Osteoblast (primary cell): ENCODE measurements around the gene PHF14. TPM values are rescaled to one million over a fixed set of nuclear protein-coding genes. Genes with fewer than 3 reads are reported as not detected.

Source experiments
- DNase-seq: peaks from one replicate; pipeline ENCODE4 v3.0.0; 2011; ENCODE audit warnings: low spot score, mixed read lengths; ENCODE audit not compliant: insufficient read length; ENCODE audit errors: missing footprints
- H2AFZ ChIP-seq: 2 replicates; pipeline ENCODE4 v1.6.0; 2011; ENCODE audit warnings: mild to moderate bottlenecking, low read length
- H3K27ac ChIP-seq: 2 replicates; pipeline ENCODE4 v1.5.1; 2011; ENCODE audit warnings: mild to moderate bottlenecking, low read depth, low read length, moderate library complexity
- H3K27me3 ChIP-seq: 2 replicates; pipeline ENCODE4 v1.6.0; 2012; ENCODE audit warnings: mild to moderate bottlenecking, control low read depth, inconsistent platforms, low read length, moderate library complexity; ENCODE audit not compliant: insufficient read depth
- H3K36me3 ChIP-seq: 2 replicates; pipeline ENCODE4 v1.5.1; 2011; ENCODE audit warnings: mild to moderate bottlenecking, low read length, control low read depth, moderate library complexity; ENCODE audit not compliant: insufficient read depth
- H3K4me1 ChIP-seq: 2 replicates; pipeline ENCODE4 v1.5.1; 2011; ENCODE audit warnings: mild to moderate bottlenecking, low read length, control low read depth, moderate library complexity; ENCODE audit not compliant: insufficient read depth
- H3K4me2 ChIP-seq: 2 replicates; pipeline ENCODE4 v1.6.0; 2011; ENCODE audit warnings: mild to moderate bottlenecking, low read length; ENCODE audit not compliant: insufficient read depth
- H3K4me3 ChIP-seq: fragments of 200-600 bp; sonication (generic); 3 replicates; pipeline ENCODE4 v1.5.1; 2012; ENCODE audit warnings: mild to moderate bottlenecking, low read length, inconsistent platforms; ENCODE audit not compliant: insufficient read depth
- H3K79me2 ChIP-seq: 2 replicates; pipeline ENCODE4 v1.6.0; 2012; ENCODE audit warnings: mild to moderate bottlenecking, low read length, control low read depth, inconsistent platforms; ENCODE audit not compliant: insufficient read depth
- H3K9me3 ChIP-seq: 2 replicates; pipeline ENCODE4 v1.5.1; 2011; ENCODE audit warnings: low read depth, low read length, control low read depth
- H4K20me1 ChIP-seq: 2 replicates; pipeline ENCODE4 v1.6.0; 2012; ENCODE audit warnings: mild to moderate bottlenecking, low read length, control low read depth; ENCODE audit not compliant: insufficient read depth
- CTCF ChIP-seq: IDR thresholded peaks from 2 replicates; pipeline ENCODE4 v1.5.1; 2011; ENCODE audit warnings: mild to moderate bottlenecking, low read depth, low read length, moderate library complexity; ENCODE audit errors: extremely low read depth
- total RNA-seq: library from RNA; depleted of rRNA; stranded (reverse); fragments of >200 nt; gene quantifications from 2 replicates; pipeline ENCODE4 v1.2.3, GENCODE V29; 2012

The PHF14 gene
- total RNA-seq, 1 donor = 36.9 TPM

- Histone ChIP-seq H3K4me1 (peaks cover 2% of the 10 kb centered on the region), H3K79me2 (no peaks in the 10 kb centered on the region), H3K4me2 (no peak overlapping the region), H4K20me1 (no peaks in the 10 kb centered on the region), H3K36me3 (no peaks in the 10 kb centered on the region), H3K4me3 (no peak overlapping the region), H3K27me3 (no peaks in the 10 kb centered on the region), H2AFZ (no peak overlapping the region), H3K9me3 (no peaks in the 10 kb centered on the region), H3K27ac (no peak overlapping the region)
- TF ChIP-seq CTCF = no peak
- no peak for DNase-seq
Observed at GRCh38 chr7:11210374-11210773, 236.7 kb downstream of the PHF14 start.

DNA sequence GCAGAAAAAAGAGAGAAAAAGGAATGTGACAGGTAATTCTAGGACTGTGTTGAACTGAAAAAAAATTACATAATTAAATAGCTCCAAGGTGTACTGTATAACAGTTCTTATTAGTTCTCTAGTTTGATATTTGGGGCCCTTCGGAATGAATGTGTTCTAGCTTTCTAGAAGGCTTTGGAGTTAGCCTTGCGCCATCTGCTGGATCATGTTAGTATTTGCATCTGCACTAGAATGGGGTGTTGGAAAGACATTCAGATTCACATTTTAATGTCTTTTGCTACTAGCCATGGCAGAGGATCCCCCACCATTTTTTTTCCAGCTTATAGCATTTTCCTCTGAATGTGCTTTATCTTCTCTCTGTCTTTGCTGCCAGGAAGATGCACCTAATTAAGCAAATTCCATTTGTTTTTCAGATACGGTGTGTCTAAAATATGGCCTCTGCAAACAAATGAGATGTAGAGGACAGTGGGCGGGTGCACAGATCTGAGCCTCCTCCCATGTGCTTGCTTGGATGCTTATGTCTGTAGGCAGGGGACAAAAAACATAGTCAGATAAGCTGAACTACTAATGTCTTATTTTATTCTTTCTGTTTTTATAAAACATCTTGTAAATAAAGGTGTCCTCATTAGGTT lies 238.5 kb downstream of the PHF14 start:
- Histone ChIP-seq H2AFZ (peak overlapping the region; percentile 87), H3K4me3 (no peak overlapping the region)

GRCh38 chr7:11212816-11213215 lies 239.1 kb downstream of the PHF14 start:
- Histone ChIP-seq H3K9me3 (no peaks in the 10 kb centered on the region), H3K4me1 (peaks cover 2% of the 10 kb centered on the region), H3K4me2 (no peak overlapping the region), H3K27ac (no peak overlapping the region), H3K79me2 (no peaks in the 10 kb centered on the region), H3K4me3 (no peak overlapping the region), H3K36me3 (no peaks in the 10 kb centered on the region), H2AFZ (no peak overlapping the region), H3K27me3 (no peaks in the 10 kb centered on the region), H4K20me1 (no peaks in the 10 kb centered on the region)
- TF ChIP-seq CTCF = no peak
- no peak for DNase-seq

More for the DNA sequence above, 238.5 kb downstream of the PHF14 start:
- peaks cover 2% of the 10 kb centered on the region for H3K4me1 ChIP-seq
- H3K4me2 ChIP-seq = peak overlapping the region; percentile 60
- no peak for DNase-seq
- H3K9me3 ChIP-seq = no peaks in the 10 kb centered on the region
- no peaks in the 10 kb centered on the region for H3K79me2 ChIP-seq
- no peak overlapping the region for H3K27ac ChIP-seq
- peak; percentile 85 for TF ChIP-seq CTCF
- H3K27me3 ChIP-seq = no peaks in the 10 kb centered on the region
- no peaks in the 10 kb centered on the region for H4K20me1 ChIP-seq
- no peaks in the 10 kb centered on the region for H3K36me3 ChIP-seq

DNA sequence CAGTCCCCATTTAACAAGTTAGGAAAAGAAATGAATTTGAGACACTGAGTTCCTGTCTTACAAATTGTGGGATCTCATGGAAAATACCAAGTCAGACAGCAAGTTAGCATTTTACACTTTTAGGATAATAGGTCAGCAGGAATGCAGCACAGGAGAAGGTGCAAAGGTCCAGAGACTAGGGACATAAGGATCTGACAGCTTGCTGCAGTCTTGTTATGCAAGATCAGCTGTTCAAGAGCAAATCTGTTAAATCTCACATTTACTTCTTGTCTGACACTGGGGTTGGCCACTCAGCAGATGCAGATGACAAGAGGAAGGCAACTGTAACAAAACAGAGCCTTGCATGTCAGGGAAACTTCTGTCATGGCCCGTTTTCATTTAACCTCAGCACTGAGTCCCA lies 239.6 kb downstream of the PHF14 start:
- DNase-seq = no peak
- H3K4me2 ChIP-seq = no peak overlapping the region
- H3K9me3 ChIP-seq = no peaks in the 10 kb centered on the region
- no peaks in the 10 kb centered on the region for H3K79me2 ChIP-seq
- H2AFZ ChIP-seq = no peak overlapping the region
- H3K4me3 ChIP-seq = no peak overlapping the region
- no peaks in the 10 kb centered on the region for H3K27me3 ChIP-seq
- no peak for TF ChIP-seq CTCF
- H3K27ac ChIP-seq = no peak overlapping the region
- no peaks in the 10 kb centered on the region for H3K36me3 ChIP-seq
- H4K20me1 ChIP-seq = no peaks in the 10 kb centered on the region
- peaks cover 2% of the 10 kb centered on the region for H3K4me1 ChIP-seq
